ENCODE data around the gene COQ2.
"Not testable (repeated sequence)": the region's sequence is repeated elsewhere in the genome, so short reads cannot be mapped to it uniquely, and the experiment has no call there.

COQ2 gene

GRCh38 chr4:83282049-83282535 lies 2.5 kb downstream of the COQ2 start:
- DNase-seq, result peak; percentile 73

GRCh38 chr4:83281307-83281706 lies 3.3 kb downstream of the COQ2 start:
- no peak for DNase-seq

- DNase-seq, result no peak
Observed at GRCh38 chr4:83276299-83277040, 8.1 kb downstream of the COQ2 start.

GRCh38 chr4:83273926-83274325 lies 10.7 kb downstream of the COQ2 start:
- not testable (repeated sequence) for DNase-seq

GRCh38 chr4:83272900-83273299 lies 11.7 kb downstream of the COQ2 start:
- no peak for DNase-seq

- no peak for DNase-seq
Observed at GRCh38 chr4:83269256-83269655, 15.3 kb downstream of the COQ2 start.

GRCh38 chr4:83268491-83268890 lies 16.1 kb downstream of the COQ2 start:
- no peak for DNase-seq

GRCh38 chr4:83267830-83268475 lies 16.6 kb downstream of the COQ2 start:
- no peak for DNase-seq

- no peak for DNase-seq
Observed at GRCh38 chr4:83267121-83267829, 17.3 kb downstream of the COQ2 start.

- DNase-seq, result no peak
Observed at GRCh38 chr4:83266689-83267088, 17.9 kb downstream of the COQ2 start.

GRCh38 chr4:83263106-83263505 lies 21.5 kb downstream of the COQ2 start:
- no peak for DNase-seq

- no peak for DNase-seq
Observed at GRCh38 chr4:83262682-83263081, 21.9 kb downstream of the COQ2 start.

- DNase-seq, result no peak
Observed at GRCh38 chr4:83261307-83261706, 23.3 kb downstream of the COQ2 start.

GRCh38 chr4:83259586-83259985 lies 25.0 kb downstream of the COQ2 start:
- DNase-seq, result no peak

GRCh38 chr4:83258461-83258860 lies 26.1 kb downstream of the COQ2 start:
- no peak for DNase-seq

- DNase-seq, result no peak
Observed at GRCh38 chr4:83257811-83258210, 26.8 kb downstream of the COQ2 start.

GRCh38 chr4:83255584-83255983 lies 29.0 kb downstream of the COQ2 start:
- no peak for DNase-seq

- DNase-seq, result peak; percentile 72
Observed at GRCh38 chr4:83252782-83253405, 31.7 kb downstream of the COQ2 start.

GRCh38 chr4:83251447-83251830 lies 33.2 kb downstream of the COQ2 start:
- no peak for DNase-seq

- no peak for DNase-seq
Observed at GRCh38 chr4:83250687-83251446, 33.7 kb downstream of the COQ2 start.

GRCh38 chr4:83248486-83248885 lies 36.1 kb downstream of the COQ2 start:
- DNase-seq, result no peak

All from stimulated activated CD4-positive, alpha-beta T cell treated with anti-CD3 and anti-CD28 coated beads, Interleukin-4, amount 100 ng/mL, for 24 hours (primary cell).